Upper lobe of left lung (tissue), 6 donors: ENCODE measurements around the gene ZNF488. TPM values are rescaled to one million over a fixed set of nuclear protein-coding genes. Genes with fewer than 3 reads are reported as not detected.

Experiments
- ATAC-seq, 2 donors: fragments of 200-7000 bp; cut with Tn5 transposase; one replicate each; pipeline ENCODE4 v1.9.1; 2022; ENCODE audit warnings: mild to moderate bottlenecking in 2 of 2, moderate library complexity in 2 of 2; ENCODE audit not compliant: low FRiP score in 2 of 2
- DNase-seq, 2 donors: peaks; one replicate each; pipeline ENCODE4 v3.0.0-alpha.2; 2019 to 2020
- H3K27ac ChIP-seq, 4 donors: fragments of 200-600 bp; sonication (generic); one replicate each; pipeline ENCODE4 v1.5.1; 2016 to 2019
- H3K27me3 ChIP-seq, 4 donors: fragments of 200-600 bp; sonication (generic); one replicate each; pipeline ENCODE4 v1.5.1; 2017 to 2019
- H3K36me3 ChIP-seq, 4 donors: fragments of 200-600 bp; sonication (generic); one replicate each; pipeline ENCODE4 v1.5.1; 2016 to 2019
- H3K4me1 ChIP-seq, 4 donors: fragments of 200-600 bp; sonication (generic); one replicate each; pipeline ENCODE4 v1.5.1; 2018 to 2019
- H3K4me3 ChIP-seq, 4 donors: fragments of 200-600 bp; sonication (generic); one replicate each; pipeline ENCODE4 v1.5.1; 2017 to 2019; ENCODE audit warnings: mild to moderate bottlenecking in 2 of 4, moderate library complexity in 1 of 4
- H3K9me3 ChIP-seq, 4 donors: fragments of 200-600 bp; sonication (generic); one replicate each; pipeline ENCODE4 v1.5.1; 2018 to 2019
- CTCF ChIP-seq, 6 experiments: fragments of 450-650 bp in 4 of 6; fragments of 200-600 bp in 2 of 6; sonication (generic) in 2 of 6; IDR thresholded peaks; one replicate each; pipeline ENCODE4 v1.5.1; 2016 to 2019; ENCODE audit warnings: antibody characterized with exemption in 6 of 6
- EP300 ChIP-seq, 4 donors: sonication (generic); formaldehyde crosslinking; IDR thresholded peaks; one replicate each; pipeline ENCODE4 v1.5.1; 2017; ENCODE audit warnings: antibody characterized with exemption in 4 of 4, control low read depth in 2 of 4
- POLR2AphosphoS5 ChIP-seq, 2 donors: sonication (generic); formaldehyde crosslinking; IDR thresholded peaks; one replicate each; pipeline ENCODE4 v1.5.1; 2017; ENCODE audit warnings: antibody characterized with exemption in 2 of 2
- WGBS, 2 donors: methylation state at CpG; one replicate each; pipeline ENCODE4 v1.1.5; 2017 to 2018; 5-methylcytosine and 5-hydroxymethylcytosine counted together
- total RNA-seq, 6 donors: library from RNA; depleted of rRNA in 4 of 6; stranded (reverse); fragments of >200 nt in 4 of 6; gene quantifications; one replicate each; pipeline versions ENCODE4 v1.1.0 to v1.2.1, GENCODE V29; 2016 to 2021
- donor health status: DM: no; HTN: no; CAD: no; lungs with moderate emphysema.
- donor health status: DM: no; HTN: yes; CAD: no; lungs with severe emphysema.

Gene ZNF488
- total RNA-seq, 6 donors from 2014 or later = 0.15 to 0.66 (median 0.28) TPM; not detected in 2

GRCh38 chr10:47316131-47316530 lies 68.0 kb downstream of the ZNF488 start:
- H3K27ac ChIP-seq = no peak overlapping the region
- H3K36me3 ChIP-seq = no peaks in the 10 kb centered on the region

More at GRCh38 chr10:47316131-47316530, 68.0 kb downstream of the ZNF488 start:
- 69 to 75% methylated on average over 5 of the region's 5 CpGs for WGBS, 2 donors
- Histone ChIP-seq H3K27me3 (no peaks in the 10 kb centered on the region), H3K9me3 (no peaks in the 10 kb centered on the region), H3K4me3 (no peak overlapping the region), H3K4me1 (no peaks in the 10 kb centered on the region)
- ATAC-seq (no peak), DNase-seq (no peak)
- no peak for TF ChIP-seq CTCF (IDR thresholded peaks at IDR 0.05)
- no peak for TF ChIP-seq EP300 (IDR thresholded peaks at IDR 0.05)
- TF ChIP-seq POLR2AphosphoS5 (IDR thresholded peaks at IDR 0.05) = no peak

Other genes with a start within 250 kb of the ZNF488 start
- gene GDF10, start 84.1 kb downstream of the ZNF488 start, total RNA-seq = 10 to 100 TPM in 2 of 6 donors, 1 to 10 TPM in 4; 1.8 to 23.4 (median 7.8) TPM
- gene GDF2, start 61.8 kb downstream of the ZNF488 start, total RNA-seq = not detected
- gene RBP3, start 35.9 kb downstream of the ZNF488 start, total RNA-seq = not detected
- gene ANXA8, start 99.8 kb upstream of the ZNF488 start, total RNA-seq = 10 to 100 TPM in 3 of 6 donors, 1 to 10 TPM in 3; 4.2 to 25.6 (median 10.7) TPM
- not detected for gene FAM25G, start 107.4 kb upstream of the ZNF488 start, total RNA-seq
- gene AGAP9, start 139.3 kb upstream of the ZNF488 start, total RNA-seq = 10 to 100 TPM in 2 of 6 donors, 1 to 10 TPM in 4; 3.6 to 40.9 (median 8.5) TPM